ENCODE measurements around the gene HSD17B13.
"Not testable (repeated sequence)": the region's sequence is repeated elsewhere in the genome, so short reads cannot be mapped to it uniquely, and the experiment has no call there.

Gene HSD17B13

GRCh38 chr4:87316961-87317360, 5.7 kb downstream of the HSD17B13 start:
- DNase-seq (ENCODE audit: low read depth in 2 of 2) = no peak

GRCh38 chr4:87315000-87315399, 7.7 kb downstream of the HSD17B13 start:
- not testable (repeated sequence) for DNase-seq (ENCODE audit: low read depth in 2 of 2)

- DNase-seq (ENCODE audit: low read depth in 2 of 2) = no peak
Observed at GRCh38 chr4:87313756-87314155, 8.9 kb downstream of the HSD17B13 start.

- DNase-seq (ENCODE audit: low read depth in 2 of 2) = no peak
Observed at GRCh38 chr4:87311684-87312083, 11.0 kb downstream of the HSD17B13 start.

DNA sequence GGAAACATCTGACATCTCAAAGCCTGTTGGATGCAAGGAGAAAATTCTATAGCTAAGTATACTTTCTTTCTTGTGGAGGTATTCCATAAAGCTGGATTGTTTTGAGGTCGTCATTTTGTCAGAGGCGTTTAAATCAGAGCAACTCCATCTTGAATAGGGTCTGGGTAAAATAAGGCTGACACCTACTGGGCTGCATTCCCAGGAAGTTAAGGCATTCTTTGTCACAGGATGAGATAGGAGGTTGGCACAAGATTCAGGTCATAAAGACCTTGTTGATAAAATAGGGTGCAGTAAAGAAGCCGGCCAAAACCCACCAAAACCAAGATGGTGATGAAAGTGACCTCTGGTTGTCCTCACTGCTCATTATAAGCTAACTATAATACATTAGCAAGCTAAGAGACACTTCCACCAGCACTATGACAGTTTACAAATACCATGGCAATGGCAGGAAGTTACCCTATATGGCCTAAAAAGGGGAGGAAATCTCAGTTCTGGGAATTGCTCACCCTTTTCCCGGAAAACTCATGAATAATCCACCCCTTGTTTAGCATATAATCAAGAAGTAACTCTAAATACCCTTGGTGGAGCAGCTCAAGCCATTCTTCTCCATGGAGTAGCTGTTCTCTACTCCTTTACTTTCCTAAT, 11.9 kb downstream of the HSD17B13 start:
- no peak for DNase-seq (ENCODE audit: low read depth in 2 of 2)

DNA sequence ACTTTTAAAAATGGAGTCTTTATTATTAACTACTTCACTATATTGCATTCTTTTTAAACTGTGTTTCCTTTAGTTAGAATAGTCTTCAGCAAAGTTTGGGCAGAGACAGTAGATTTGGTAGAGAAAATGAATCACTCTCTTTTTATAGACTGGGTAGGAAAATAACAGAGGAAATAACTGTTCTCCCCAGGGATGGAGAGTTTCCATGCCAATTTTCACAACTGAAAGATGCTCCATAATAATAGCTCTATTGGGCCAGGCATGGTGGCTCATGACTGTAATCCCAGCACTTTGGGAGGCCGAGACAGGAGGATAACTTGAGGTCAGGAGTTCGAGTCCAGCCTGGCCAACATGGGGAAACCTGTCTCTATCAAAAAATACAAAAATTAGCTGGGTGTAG, 13.1 kb downstream of the HSD17B13 start:
- peak; percentile 17 to 21 for DNase-seq (ENCODE audit: low read depth in 2 of 2)

GRCh38 chr4:87306056-87306455, 16.6 kb downstream of the HSD17B13 start:
- DNase-seq (ENCODE audit: low read depth in 2 of 2) = no peak

DNA sequence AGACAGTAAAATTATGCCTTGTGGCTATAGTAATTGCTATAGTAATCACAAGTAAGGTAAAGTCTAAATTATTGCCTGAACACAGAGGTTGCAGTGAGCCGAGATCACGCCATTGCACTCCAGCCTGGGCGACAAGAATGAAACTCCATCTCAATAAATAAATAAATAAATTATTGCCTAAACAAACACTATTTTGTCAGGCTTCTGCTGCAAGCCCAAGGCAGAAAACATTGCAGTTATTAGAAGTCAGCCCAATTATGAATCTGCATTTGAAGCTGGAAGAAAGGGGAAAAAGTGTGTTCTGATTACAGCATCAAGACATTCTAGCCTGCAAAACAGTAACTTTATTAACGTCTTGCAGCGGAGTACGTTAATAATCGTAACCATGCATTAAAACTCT, 17.1 kb downstream of the HSD17B13 start:
- no peak for DNase-seq (ENCODE audit: low read depth in 2 of 2)

- DNase-seq (ENCODE audit: low read depth in 2 of 2) = no peak
Observed at GRCh38 chr4:87304745-87305432, 17.8 kb downstream of the HSD17B13 start.

DNA sequence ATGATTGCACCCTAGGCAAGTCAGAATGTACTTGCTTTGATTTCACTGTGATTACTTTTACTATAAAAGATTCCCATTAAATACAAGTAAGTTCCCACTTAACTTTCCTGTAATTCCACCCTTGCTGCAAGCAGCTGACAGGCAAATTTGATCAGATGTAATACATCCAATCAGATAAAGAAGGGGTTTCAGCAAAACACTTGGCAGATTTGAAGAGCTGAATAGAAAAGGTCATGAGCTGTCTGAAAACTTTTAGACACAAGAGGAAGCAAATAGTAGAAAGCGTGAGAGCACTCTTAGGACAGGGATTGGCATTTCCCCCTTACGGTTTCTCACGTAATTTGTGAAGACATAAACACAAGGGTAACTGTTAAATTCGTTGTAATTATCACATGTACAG, 22.8 kb downstream of the HSD17B13 start:
- no peak for DNase-seq (ENCODE audit: low read depth in 2 of 2)

- DNase-seq (ENCODE audit: low read depth in 2 of 2) = no peak
Observed at GRCh38 chr4:87298362-87298761, 24.3 kb downstream of the HSD17B13 start.

GRCh38 chr4:87294911-87295310, 27.8 kb downstream of the HSD17B13 start:
- DNase-seq (ENCODE audit: low read depth in 2 of 2) = not testable (repeated sequence)

DNA sequence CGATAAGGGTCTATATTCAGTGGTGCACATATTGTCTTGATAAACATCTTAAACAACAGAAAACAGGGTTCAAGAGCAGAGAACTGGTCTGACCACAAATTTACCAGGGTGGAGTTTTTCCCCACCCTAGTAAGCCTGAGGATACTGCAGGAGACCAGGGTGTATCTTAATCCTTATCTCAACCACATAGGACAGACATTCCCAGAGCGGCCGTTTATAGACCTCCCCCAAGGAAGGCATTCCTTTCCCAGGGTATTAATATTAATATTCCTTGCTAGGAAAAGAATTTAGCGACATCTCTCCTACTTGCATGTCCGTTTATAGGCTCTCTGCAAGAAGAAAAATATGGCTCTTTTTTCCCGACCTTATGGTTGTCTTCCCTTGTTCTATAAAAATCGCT, 28.8 kb downstream of the HSD17B13 start:
- DNase-seq (ENCODE audit: low read depth in 2 of 2) = not testable (repeated sequence)

GRCh38 chr4:87286970-87287369, 35.7 kb downstream of the HSD17B13 start:
- DNase-seq (ENCODE audit: low read depth in 2 of 2) = no peak

DNA sequence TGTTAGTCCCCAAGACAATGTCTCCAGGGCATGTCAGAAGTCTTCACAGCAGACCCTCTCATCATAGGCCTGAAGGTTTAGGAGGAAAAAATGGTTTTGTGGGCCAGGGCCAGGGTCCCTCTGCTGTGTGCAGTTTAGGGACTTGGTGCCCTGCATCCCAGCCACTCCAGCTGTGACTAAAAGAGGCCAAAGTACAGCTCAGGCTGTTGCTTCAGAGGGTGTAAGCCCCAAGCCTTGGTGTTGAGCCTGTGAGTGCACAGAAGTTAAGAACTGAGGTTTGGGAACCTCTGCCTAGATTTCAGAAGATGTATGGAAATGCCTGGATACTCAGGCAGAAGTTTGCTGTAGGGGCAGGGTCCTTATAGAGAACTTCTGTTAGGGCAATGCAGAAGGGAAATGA, 38.4 kb downstream of the HSD17B13 start:
- not testable (repeated sequence) for DNase-seq (ENCODE audit: low read depth in 2 of 2)

GRCh38 chr4:87283151-87283550, 39.5 kb downstream of the HSD17B13 start:
- no peak for DNase-seq (ENCODE audit: low read depth in 2 of 2)

DNA sequence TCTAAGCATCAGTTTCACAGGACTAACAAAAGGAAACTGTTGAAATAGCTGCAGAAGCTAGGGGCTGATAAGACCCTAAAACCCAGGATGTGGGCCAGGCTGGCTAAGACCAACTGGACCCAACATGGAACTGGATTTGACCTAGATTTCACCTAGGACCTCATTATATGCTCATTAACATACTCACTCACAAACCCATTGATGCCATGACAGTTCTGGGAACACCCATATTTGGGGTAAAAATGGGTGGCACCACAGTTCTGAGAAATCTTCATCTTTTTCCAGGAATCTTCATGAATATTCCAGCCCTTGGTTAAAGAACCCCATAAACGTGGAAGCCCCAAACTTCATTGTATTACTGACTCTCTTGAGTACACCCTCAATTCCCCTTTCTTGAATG, 41.1 kb downstream of the HSD17B13 start:
- no peak for DNase-seq (ENCODE audit: low read depth in 2 of 2)

DNA sequence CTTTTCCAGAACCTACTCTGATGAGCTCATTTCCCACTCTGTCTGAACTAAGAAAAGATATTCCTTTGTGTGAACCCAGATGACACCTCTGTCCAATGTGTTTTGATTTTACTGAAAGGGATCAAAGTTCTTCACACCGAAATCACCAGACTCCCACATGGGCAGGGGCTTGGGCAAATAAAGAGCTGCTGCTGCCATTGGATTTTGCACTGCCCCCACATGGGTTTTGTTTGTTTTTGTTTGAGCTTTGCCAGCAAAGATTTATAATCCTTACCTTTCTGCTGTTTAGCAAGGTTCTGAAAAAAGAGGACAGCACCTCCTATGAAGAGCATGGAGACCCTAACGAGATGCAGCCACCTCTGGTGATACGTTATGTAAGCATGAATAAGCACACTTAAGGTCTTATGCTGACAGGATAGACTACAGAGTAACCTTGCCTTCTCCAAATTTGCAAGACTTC, 44.3 kb downstream of the HSD17B13 start:
- DNase-seq (ENCODE audit: low read depth in 2 of 2) = no peak

DNA sequence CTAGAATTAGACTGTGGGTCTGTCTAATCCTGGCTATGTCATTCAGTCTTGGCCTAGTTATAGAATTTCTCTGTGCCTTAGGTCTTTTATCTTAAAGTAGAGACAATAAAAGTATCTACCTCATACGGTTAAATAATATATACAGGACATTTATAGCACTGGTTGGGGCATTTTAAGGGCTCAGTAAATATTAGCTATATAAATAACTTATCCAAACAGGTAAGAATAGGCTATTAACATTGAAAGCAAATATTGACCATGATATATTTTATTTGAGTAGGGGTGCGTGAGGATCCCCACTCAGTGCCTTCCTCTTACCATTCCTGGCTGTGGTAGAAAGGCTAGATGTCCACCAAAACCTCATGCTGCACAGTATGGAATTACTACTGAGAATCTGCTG, 47.4 kb downstream of the HSD17B13 start:
- no peak for DNase-seq (ENCODE audit: low read depth in 2 of 2)

GRCh38 chr4:87274803-87275202, 47.9 kb downstream of the HSD17B13 start:
- DNase-seq (ENCODE audit: low read depth in 2 of 2) = no peak

DNA sequence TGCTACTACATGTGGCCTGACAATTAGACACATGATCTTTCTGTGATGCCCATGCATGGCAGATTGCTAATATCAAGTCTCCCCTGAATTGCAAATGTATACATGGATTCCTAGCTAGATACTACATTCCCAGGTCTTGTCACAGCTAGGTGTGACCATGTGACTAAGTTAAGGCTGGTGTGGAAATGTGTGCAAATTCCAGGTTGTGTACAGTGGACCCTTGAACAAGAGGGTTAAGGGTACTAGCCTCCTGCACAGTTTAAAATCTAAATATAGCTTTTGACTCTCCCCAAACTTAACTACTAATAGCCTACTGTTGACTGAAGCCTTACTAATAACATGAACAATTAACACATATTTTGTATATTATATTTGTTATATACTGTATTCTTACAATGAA, 48.4 kb downstream of the HSD17B13 start:
- DNase-seq (ENCODE audit: low read depth in 2 of 2) = no peak

DNA sequence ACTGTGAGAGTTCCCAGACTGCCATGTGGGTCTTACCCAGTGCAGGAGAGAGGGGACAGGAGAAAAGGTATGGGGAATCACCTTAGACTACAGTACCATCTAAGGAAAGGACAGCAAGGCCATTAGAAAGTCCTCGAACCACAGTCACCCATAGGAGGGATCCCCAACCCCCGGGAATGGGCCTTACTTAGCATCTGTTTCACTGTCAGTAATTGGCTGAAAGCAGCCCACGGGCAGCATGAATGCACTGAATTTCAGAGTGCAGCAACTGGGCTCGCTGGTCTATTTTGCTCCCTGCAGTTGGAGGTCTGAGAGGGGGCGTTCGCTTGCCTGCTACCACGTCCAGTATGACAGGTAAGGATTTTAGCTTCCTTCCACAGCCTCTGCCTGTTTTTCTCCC, 51.9 kb downstream of the HSD17B13 start:
- no peak for DNase-seq (ENCODE audit: low read depth in 2 of 2)

DNA sequence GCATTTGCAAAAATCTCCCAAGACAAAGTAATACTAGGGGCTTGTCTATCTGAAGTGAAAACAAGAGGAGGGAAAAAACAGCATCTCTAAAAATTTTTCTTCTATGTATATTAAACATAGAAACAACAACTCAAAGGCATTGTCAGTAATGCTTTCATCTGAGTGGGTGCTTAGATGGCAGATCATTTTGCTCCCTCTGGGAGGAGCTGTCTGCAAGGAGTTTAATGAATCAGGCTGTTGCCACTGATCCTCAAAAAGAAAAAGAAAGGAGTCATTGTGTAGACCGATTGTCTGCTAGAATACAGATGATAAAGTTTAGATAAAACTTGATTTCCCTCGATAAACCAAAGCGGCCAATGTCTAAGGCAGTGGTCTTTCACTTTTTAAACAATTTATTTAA, 52.5 kb downstream of the HSD17B13 start:
- DNase-seq (ENCODE audit: low read depth in 2 of 2) = peak; percentile 2 to 5

GRCh38 chr4:87268411-87268810, 54.3 kb downstream of the HSD17B13 start:
- DNase-seq (ENCODE audit: low read depth in 2 of 2) = no peak
